Neural cell (in vitro differentiated cells): ENCODE results near the gene CPB2. TPM values are rescaled to one million over a fixed set of nuclear protein-coding genes. Genes with fewer than 3 reads are reported as not detected.

Experiments used
- H2AFZ ChIP-seq: fragments of 200-600, 300-800 bp; sonication (generic), shearing (Covaris generic); 2 replicates; pipeline ENCODE4 v1.6.0; 2014; ENCODE audit warnings: low read depth, mild to moderate bottlenecking, antibody characterized with exemption, low read length, moderate library complexity
- H3F3A ChIP-seq: fragments of 200-600 bp; shearing (Covaris generic); 2 replicates; pipeline ENCODE4 v1.6.1; 2016; ENCODE audit warnings: mild to moderate bottlenecking, moderate library complexity, mixed read lengths, antibody characterized with exemption, low read length; ENCODE audit not compliant: insufficient read depth, poor library complexity, severe bottlenecking
- H3K27ac ChIP-seq: fragments of 200-600, 300-800 bp; sonication (generic), shearing (Covaris generic); 2 replicates; pipeline ENCODE4 v1.5.1; 2014; ENCODE audit warnings: mild to moderate bottlenecking, low read length, moderate library complexity
- H3K27me3 ChIP-seq: fragments of 300-800, 200-600 bp; sonication (generic), shearing (Covaris generic); 2 replicates; pipeline ENCODE4 v1.6.0; 2014; ENCODE audit warnings: mild to moderate bottlenecking, low read depth, low read length, moderate library complexity; ENCODE audit not compliant: insufficient read depth
- H3K36me3 ChIP-seq: fragments of 300-800, 200-600 bp; sonication (generic), shearing (Covaris generic); 2 replicates; pipeline ENCODE4 v1.5.1; 2014; ENCODE audit warnings: mild to moderate bottlenecking, antibody characterized with exemption, low read length, moderate library complexity; ENCODE audit not compliant: insufficient read depth
- H3K4me2 ChIP-seq: fragments of 300-800, 200-600 bp; sonication (generic), shearing (Covaris generic); 2 replicates; pipeline ENCODE4 v1.6.0; 2014; ENCODE audit warnings: mild to moderate bottlenecking, low read length
- H3K4me3 ChIP-seq: fragments of 300-800, 200-600 bp; sonication (generic), shearing (Covaris generic); 2 replicates; pipeline ENCODE4 v1.5.1; 2014; ENCODE audit warnings: mild to moderate bottlenecking, low read length, moderate library complexity
- H3K79me2 ChIP-seq: fragments of 200-600 bp; shearing (Covaris generic); replicated peaks from 2 replicates; pipeline ENCODE4 v1.6.0; 2014; ENCODE audit warnings: mild to moderate bottlenecking, low read length, moderate library complexity; ENCODE audit not compliant: insufficient read depth
- H3K9ac ChIP-seq: fragments of 300-800, 200-600 bp; sonication (generic), shearing (Covaris generic); 2 replicates; pipeline ENCODE4 v1.6.1; 2016; ENCODE audit warnings: mild to moderate bottlenecking, low read length, mixed read lengths
- H3K9me2 ChIP-seq: fragments of 200-600 bp; shearing (Covaris generic); 2 replicates; pipeline ENCODE4 v1.6.1; 2016; ENCODE audit warnings: mild to moderate bottlenecking, low read length, mixed read lengths; ENCODE audit not compliant: insufficient read depth
- H3K9me3 ChIP-seq: fragments of 200-600, 300-800 bp; sonication (generic), shearing (Covaris generic); 2 replicates; pipeline ENCODE4 v1.6.1; 2016; ENCODE audit warnings: mild to moderate bottlenecking, mixed run types, low read length, moderate library complexity, mixed read lengths
- H4K20me1 ChIP-seq: fragments of 200-600 bp; shearing (Covaris generic); 2 replicates; pipeline ENCODE4 v1.6.1; 2016; ENCODE audit warnings: mild to moderate bottlenecking, mixed run types; ENCODE audit not compliant: insufficient read depth
- EP300 ChIP-seq: fragments of 450-650 bp; conservative IDR thresholded peaks from 2 replicates; pipeline ENCODE4 v1.6.1; 2014; ENCODE audit warnings: antibody characterized with exemption, mild to moderate bottlenecking, moderate library complexity; ENCODE audit not compliant: poor library complexity, severe bottlenecking
- EZH2 ChIP-seq: fragments of 200-600, 300-800 bp; shearing (Covaris generic), sonication (generic); IDR thresholded peaks from 2 replicates; pipeline ENCODE4 v1.6.1; 2014; ENCODE audit warnings: antibody characterized with exemption, low read length, borderline replicate concordance, mild to moderate bottlenecking; ENCODE audit not compliant: insufficient read depth, poor library complexity, severe bottlenecking
- MXI1 ChIP-seq: fragments of 450-650 bp; conservative IDR thresholded peaks from 2 replicates; pipeline ENCODE4 v1.6.1; 2014; ENCODE audit warnings: antibody characterized with exemption, mild to moderate bottlenecking; ENCODE audit not compliant: poor library complexity, severe bottlenecking
- POLR2AphosphoS5 ChIP-seq: IDR thresholded peaks from 2 replicates; pipeline ENCODE4 v1.6.1; 2012
- RAD21 ChIP-seq: fragments of 450-650 bp; conservative IDR thresholded peaks from 2 replicates; pipeline ENCODE4 v1.6.1; 2014; ENCODE audit warnings: antibody characterized with exemption, mild to moderate bottlenecking, moderate library complexity
- SMC3 ChIP-seq: fragments of 450-650 bp; conservative IDR thresholded peaks from 2 replicates; pipeline ENCODE4 v1.6.1; 2014; ENCODE audit warnings: antibody characterized with exemption, mild to moderate bottlenecking, moderate library complexity; ENCODE audit not compliant: poor library complexity
- TAF1 ChIP-seq: IDR thresholded peaks from 2 replicates; pipeline ENCODE4 v1.6.1; 2012; ENCODE audit warnings: low read depth
- polyA plus RNA-seq: library from polyadenylated mRNA; depleted of rRNA; stranded (reverse); fragments of >200 nt; gene quantifications from 2 replicates; pipeline ENCODE4 v1.2.3, GENCODE V29; 2014
- TF ChIP-seq, protein P1 (sequence below): fragments of 450-650 bp; IDR thresholded peaks from 2 replicates; pipeline ENCODE4 v1.5.1; 2014; ENCODE audit warnings: antibody characterized with exemption, mild to moderate bottlenecking, moderate library complexity; ENCODE audit not compliant: poor library complexity, severe bottlenecking
- TF ChIP-seq, protein P2 (sequence below): IDR thresholded peaks from 2 replicates; pipeline ENCODE4 v1.6.1; 2012; ENCODE audit warnings: borderline replicate concordance

CPB2 gene
- polyA plus RNA-seq, 1 donor from 2014 or later, result not detected

GRCh38 chr13:46126552-46127357, 21.9 kb upstream of the CPB2 start:
- Histone ChIP-seq H3K36me3 (no peaks in the 10 kb centered on the region), H3K9me3 (no peaks in the 10 kb centered on the region), H3K9ac (no peak overlapping the region), H3F3A (no peaks in the 10 kb centered on the region), H3K4me2 (no peak overlapping the region), H3K27ac (no peak overlapping the region), H2AFZ (no peak overlapping the region), H3K79me2 (no peaks in the 10 kb centered on the region), H3K27me3 (no peaks in the 10 kb centered on the region), H4K20me1 (no peaks in the 10 kb centered on the region), H3K9me2 (no peaks in the 10 kb centered on the region), H3K4me3 (no peak overlapping the region)
- TF ChIP-seq EP300 (no peak), MXI1 (no peak), EZH2 (no peak), RAD21 (peak; percentile 77), SMC3 (peak; percentile 74), POLR2AphosphoS5 (no peak), TAF1 (no peak)
- TF ChIP-seq, protein P1, sequence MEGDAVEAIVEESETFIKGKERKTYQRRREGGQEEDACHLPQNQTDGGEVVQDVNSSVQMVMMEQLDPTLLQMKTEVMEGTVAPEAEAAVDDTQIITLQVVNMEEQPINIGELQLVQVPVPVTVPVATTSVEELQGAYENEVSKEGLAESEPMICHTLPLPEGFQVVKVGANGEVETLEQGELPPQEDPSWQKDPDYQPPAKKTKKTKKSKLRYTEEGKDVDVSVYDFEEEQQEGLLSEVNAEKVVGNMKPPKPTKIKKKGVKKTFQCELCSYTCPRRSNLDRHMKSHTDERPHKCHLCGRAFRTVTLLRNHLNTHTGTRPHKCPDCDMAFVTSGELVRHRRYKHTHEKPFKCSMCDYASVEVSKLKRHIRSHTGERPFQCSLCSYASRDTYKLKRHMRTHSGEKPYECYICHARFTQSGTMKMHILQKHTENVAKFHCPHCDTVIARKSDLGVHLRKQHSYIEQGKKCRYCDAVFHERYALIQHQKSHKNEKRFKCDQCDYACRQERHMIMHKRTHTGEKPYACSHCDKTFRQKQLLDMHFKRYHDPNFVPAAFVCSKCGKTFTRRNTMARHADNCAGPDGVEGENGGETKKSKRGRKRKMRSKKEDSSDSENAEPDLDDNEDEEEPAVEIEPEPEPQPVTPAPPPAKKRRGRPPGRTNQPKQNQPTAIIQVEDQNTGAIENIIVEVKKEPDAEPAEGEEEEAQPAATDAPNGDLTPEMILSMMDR, result peak; percentile 81
- TF ChIP-seq, protein P2, sequence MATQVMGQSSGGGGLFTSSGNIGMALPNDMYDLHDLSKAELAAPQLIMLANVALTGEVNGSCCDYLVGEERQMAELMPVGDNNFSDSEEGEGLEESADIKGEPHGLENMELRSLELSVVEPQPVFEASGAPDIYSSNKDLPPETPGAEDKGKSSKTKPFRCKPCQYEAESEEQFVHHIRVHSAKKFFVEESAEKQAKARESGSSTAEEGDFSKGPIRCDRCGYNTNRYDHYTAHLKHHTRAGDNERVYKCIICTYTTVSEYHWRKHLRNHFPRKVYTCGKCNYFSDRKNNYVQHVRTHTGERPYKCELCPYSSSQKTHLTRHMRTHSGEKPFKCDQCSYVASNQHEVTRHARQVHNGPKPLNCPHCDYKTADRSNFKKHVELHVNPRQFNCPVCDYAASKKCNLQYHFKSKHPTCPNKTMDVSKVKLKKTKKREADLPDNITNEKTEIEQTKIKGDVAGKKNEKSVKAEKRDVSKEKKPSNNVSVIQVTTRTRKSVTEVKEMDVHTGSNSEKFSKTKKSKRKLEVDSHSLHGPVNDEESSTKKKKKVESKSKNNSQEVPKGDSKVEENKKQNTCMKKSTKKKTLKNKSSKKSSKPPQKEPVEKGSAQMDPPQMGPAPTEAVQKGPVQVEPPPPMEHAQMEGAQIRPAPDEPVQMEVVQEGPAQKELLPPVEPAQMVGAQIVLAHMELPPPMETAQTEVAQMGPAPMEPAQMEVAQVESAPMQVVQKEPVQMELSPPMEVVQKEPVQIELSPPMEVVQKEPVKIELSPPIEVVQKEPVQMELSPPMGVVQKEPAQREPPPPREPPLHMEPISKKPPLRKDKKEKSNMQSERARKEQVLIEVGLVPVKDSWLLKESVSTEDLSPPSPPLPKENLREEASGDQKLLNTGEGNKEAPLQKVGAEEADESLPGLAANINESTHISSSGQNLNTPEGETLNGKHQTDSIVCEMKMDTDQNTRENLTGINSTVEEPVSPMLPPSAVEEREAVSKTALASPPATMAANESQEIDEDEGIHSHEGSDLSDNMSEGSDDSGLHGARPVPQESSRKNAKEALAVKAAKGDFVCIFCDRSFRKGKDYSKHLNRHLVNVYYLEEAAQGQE, result no peak

- Histone ChIP-seq H4K20me1 (no peaks in the 10 kb centered on the region), H3K9ac (no peak overlapping the region), H3K9me3 (no peaks in the 10 kb centered on the region), H3K4me3 (no peak overlapping the region), H3K9me2 (no peaks in the 10 kb centered on the region), H2AFZ (no peak overlapping the region), H3K27me3 (no peaks in the 10 kb centered on the region), H3K4me2 (no peak overlapping the region), H3K27ac (no peak overlapping the region), H3F3A (no peaks in the 10 kb centered on the region), H3K36me3 (no peaks in the 10 kb centered on the region), H3K79me2 (no peaks in the 10 kb centered on the region)
- TF ChIP-seq, protein P1, result no peak
- TF ChIP-seq MXI1, result no peak
- no peak for TF ChIP-seq EP300
- no peak for TF ChIP-seq EZH2
- TF ChIP-seq, protein P2, result no peak
- no peak for TF ChIP-seq RAD21
- TF ChIP-seq SMC3, result no peak
- no peak for TF ChIP-seq TAF1
- no peak for TF ChIP-seq POLR2AphosphoS5
Observed at GRCh38 chr13:46126056-46126455, 21.2 kb upstream of the CPB2 start.
